ENCODE results near the gene GRK3.

The GRK3 gene

DNA sequence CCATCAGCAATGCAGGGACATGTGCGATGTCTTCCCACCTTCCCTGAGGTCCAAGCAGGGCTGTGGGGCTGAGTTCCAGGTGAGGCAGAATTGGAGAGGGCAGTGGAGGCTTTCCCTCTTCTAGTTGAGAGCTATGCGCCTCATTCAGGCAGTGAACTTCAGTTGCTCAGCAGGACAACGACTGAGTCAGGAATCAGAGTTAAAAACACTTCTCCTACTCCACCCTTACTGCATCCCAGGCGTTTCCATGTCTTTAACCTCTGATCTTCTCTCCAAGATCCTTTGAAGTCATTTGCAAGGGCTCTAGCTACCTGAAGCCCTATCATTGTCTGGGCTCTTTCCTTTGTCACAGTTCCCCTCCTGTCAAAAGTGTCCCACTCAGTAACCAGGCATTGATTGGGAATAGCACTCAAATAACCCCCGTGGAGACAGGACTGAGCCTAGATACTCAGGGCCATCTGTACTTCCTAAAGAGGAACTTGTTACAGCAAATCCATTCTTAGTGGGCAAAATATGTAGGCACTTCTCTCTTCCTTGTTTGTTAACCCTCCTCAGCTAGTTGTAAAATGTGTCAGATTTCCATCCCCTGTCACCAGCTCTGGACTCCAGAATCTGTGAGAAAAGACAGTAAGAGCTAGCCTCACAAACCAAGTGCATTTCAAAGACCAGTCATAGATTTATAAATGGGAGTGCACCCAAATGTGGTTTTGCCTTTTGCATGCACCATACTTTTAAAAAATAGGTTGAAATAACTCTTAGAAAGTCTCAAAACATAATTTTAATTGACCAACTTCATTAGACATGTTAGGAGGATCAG, 105.0 kb downstream of the GRK3 start:
- no peak for DNase-seq

DNA sequence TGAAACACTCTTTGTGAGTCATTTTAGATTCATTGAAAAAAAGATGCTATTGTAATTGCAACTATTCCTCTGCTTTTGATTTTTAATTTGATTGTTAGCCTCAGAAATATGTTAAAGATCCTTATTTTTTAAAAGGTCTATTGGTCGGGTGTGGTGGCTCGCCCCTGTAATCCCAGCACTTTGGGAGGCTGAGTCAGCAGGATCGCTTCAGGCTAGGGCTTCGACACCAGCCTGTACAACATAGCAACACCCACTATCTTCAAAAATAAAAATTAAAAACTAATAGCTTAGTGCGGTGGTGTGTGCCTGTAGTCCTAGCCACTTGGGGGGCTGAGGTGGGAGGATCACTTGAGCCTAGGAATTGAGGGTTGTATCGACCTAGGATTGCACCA, 105.6 kb downstream of the GRK3 start:
- no peak for DNase-seq

DNA sequence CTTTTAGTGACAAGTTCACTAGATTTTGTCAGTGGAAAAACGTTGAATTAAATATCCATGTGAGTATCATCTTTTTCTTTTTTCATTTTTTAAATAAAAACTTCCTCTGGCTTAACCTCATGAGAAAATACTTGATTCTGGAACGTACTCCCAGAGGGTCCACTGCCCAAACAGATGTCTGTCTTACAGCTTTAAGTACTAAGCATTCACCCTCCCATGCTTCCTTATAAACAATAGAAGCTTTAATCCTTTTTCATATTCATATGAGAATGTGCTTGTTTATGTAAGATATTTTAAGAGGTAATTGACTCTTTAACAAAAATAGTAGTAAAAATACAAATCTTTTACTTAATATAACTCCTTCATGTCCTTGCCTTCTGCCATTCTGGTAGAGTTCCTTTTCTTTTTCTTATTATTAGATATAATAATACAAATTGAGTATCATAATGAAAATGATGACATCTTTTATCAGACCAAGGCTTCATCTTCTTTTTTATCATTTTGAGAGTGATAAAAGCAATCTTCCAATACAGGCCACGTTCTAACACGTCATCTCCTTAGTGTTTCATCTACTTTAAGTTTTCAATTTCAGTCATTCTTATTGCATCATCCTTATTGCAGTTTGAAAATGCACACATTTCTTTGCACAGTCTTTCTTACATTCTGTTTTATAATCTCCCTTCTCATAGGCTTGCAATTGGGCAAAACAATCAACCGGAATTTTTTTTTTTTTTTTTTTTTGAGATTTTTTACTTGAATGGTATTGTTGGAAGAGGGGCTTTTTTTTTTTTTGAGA, 108.0 kb downstream of the GRK3 start:
- no peak for DNase-seq

DNA sequence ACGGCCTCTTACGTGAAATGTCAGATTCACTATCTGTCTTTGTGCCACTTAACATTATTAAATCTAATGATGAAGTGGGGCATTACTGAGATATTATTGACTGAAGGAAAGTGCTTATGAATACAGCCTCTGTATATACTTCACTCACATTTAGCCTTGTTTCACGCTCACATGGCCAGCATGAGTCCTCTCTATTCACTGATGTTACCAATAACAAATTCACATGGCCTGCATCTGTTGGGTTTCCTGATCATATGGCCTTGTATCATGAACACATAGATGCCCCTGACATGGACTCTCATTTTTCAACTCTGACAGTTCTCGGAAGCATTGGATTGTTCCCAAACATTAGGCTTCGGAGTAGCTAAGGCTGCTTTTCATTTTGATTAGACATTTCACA, 109.2 kb downstream of the GRK3 start:
- DNase-seq = no peak

DNA sequence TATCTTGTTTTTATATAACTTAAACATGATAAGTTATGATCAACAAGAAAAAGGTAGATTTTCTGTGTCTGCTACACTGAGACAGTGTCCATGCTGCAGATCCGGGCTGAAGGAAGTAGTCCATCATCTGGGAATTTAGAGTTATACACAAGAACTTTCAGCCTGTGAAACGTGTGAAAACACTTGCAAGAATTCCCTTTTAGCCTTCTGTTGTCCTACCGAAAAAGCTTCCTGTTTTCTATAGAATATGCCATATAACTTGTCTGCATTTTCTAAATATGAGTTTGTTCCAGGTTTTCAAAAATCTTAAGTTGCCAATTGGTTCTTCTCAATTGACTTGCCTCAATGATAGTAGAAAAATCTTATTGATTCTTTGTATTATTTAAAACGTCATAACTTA, 113.2 kb downstream of the GRK3 start:
- DNase-seq = no peak

DNA sequence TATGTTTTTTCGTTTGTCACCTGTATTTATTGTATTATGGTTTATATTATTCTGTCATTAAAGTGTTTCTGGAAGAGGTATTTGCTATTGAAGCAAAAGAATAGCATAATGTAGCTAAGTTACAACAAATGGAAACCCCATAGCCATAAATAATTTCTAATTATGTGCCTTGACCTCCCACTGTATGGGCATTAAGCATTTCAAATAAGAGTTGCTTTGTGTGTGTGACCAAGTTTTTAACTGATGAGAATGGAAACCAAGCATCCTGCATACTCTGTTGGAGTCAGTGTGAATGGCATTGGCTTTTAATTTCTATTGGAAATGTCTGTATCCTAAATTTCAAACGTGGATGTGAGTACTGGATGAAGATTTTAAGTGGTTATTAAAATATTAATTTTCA, 115.6 kb downstream of the GRK3 start:
- no peak for DNase-seq

DNA sequence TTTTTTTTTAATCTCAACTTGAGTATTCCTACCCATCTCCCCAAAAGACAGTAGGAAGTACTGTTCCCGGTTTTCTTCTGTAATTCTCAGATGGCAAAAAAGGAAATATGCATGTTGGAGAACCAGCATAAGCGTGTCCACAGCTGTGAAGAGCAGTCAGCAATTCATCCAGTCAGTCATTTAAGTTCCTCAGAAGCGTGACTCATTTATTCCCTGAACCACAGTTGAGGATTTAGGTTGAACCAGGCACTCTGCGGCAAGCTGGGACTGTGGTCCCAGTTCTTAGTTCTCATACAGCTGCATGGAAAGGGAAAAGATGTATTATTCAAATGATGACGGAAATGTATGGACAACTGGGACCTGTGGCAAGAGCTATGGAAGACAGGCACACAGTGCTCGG, 116.5 kb downstream of the GRK3 start:
- DNase-seq = no peak

DNA sequence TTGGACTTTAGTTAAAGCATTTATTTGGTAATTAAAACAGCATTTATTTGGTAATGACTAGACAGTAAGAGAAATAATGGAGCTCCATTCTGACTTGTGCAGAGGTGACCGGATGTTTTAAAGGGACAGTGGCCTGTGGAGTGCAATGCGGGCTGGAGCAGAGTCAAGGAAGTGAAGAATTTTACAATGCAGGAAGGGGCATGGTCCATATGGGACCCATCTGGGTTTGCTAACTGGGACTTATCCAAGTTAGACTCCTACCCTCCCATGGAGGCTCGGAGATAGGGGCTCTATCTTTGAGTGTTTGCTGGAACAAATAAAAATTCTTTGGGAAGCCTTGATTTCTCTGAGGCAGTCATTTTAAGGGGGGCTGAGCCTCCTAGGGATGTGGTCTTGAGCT, 117.6 kb downstream of the GRK3 start:
- no peak for DNase-seq

DNA sequence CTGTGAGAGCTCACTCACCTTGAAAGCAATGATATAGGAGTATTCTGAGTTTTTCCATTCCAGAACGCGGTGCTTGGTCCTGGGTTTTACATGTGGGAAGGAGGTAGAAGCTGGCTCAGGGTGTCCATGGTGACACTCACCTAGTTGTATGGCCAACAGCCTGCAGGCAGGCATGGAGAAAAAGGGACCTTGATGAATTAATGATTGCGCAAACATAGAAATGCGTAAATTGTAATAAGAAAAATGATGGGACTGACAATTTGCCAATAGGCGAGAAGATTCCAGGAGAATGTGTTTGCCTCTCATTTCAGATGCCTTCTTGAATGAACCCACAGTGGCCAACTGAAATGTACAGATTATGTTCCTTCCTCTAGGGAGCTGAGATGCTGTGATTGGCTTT, 124.2 kb downstream of the GRK3 start:
- no peak for DNase-seq

DNA sequence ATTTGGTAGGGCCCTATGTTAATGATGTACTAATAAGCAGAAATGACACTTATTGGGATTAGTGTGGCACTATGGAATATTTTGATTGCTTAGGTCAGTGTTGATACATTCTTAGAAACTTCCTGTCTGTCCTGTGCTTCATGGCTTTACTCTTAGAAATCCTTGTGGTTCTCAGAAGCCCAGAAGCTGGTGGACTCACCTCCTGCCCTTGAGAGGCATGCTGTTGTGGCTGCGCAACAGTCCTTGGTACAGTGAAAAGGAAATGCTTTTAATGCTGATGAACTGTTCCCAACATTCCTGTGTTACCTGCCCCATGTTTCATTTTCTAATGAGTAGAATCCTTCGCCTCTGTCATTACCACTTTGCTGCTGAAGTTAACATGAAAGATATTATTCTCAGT, 125.2 kb downstream of the GRK3 start:
- no peak for DNase-seq

DNA sequence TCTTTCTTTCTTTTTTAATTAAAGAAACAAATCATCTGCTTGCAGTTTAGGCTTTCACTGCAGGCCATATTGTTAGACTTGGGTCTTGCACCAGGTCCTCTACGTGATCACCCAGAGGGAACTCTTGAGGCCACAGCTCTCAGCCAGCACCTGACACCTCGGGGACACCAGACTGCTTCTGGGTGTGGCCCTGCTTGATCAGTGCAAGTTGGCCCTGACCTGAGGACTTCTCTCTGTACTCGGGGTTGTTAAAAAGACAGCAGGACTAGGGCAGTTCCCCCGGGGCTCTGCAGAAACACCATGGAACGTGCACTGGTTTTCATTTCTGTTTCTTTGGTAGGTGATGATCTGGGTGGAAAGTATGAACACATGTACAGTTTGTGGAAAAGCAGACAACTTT, 126.3 kb downstream of the GRK3 start:
- DNase-seq = no peak

DNA sequence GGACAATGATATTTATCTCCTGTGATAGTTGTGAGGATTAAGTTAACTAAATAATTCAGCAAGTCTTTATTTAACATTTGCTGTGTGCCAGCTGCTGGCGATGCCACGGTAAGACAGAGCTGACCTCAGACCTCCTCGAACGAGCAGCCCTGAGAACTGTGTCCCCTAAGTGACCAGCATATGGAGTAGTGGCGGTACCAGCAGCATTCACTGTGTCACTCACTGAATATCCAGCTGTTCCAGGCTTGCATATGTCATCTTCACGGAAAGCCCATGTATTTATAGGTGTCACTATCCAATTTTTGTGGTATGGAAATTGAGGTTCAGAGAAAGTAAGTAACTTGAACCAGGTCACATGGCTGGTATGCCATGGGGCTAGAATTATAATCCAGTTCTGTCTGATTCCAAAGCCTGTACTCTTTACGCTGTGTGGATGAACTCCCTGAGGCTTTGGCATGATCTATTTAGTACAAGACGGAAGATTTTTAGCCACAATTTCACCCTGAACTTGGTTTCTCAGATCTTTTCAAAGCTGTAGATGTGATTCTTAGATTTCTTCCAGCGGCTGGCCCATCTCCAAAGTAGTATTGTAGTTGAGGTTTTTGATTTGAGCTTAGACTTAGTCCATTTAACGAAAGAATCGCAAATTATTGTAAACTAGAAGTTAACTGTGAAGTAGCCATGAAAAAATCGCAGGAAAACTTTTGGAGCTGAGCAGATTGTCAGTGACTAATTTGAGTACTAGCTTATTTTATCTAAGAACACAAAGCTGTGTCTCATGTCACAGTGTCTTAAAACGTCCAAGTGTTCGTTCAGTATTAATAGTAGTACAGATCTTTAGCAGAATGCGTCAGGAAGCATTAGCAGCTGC, 128.2 kb downstream of the GRK3 start:
- DNase-seq = no peak

DNA sequence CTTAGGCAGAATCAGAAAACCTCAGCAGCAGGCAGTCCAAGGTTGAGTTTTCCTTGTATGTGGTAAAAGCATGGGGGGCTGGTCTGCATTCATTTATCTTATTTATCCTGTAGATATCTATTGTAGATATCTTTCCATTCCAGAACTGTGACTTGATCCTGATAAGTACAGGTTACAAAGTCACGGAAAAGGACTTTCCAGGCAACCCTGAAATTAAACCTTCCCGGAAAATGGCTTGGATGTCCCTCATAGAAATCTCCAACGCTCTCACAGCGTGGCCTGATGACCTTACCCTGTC, 128.7 kb downstream of the GRK3 start:
- DNase-seq = no peak

DNA sequence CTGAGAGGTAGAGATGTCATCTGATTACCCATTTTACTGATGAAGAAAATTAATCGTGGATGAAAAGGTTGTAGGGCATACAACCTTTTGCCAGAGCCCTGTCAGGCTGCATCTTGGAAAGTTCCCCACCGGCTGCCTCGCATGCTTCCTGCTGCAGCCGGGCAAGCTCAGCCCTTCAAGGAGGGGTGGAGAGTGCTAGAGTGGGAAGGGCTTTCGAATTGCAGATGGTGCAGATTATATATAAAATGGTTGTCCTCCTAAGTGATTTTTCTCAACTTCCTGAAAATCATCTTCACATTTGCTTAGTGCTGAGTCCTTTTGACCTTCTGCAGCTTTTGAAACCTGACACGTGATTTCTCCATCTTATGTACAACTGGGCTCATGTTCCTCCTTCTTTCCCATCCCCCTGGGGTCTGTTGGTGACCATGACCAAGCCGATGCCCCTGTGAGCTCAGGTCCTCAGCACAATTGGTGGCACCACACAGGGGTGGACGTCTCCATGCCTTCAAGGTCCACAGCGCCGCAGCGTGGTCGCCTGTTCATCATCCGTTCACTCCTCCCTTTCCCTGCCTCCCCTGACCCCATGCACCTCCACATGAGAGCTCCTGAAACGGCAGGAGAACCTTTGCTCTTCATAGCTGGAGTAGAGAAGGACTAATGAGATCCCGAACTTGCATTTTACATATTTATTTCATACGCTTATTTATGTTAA, 129.9 kb downstream of the GRK3 start:
- no peak for DNase-seq

DNA sequence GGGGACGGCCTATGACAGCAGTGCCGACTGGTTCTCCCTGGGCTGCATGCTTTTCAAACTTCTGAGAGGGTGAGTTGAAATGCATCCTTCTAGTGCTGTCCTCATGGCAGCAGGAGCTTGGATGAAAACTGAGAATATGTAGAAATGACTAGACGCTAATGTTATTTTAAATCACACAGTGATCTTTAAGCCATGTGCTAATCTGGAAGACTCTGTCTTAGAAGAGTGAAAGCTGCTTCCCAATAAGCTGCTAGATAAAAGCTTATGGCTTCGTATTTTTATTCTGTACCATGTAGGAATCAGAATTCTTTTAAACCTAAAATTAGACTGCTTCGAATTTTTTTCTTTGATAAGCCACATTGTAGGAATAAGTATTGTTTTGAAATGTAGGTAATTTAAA, 130.7 kb downstream of the GRK3 start:
- no peak for DNase-seq

DNA sequence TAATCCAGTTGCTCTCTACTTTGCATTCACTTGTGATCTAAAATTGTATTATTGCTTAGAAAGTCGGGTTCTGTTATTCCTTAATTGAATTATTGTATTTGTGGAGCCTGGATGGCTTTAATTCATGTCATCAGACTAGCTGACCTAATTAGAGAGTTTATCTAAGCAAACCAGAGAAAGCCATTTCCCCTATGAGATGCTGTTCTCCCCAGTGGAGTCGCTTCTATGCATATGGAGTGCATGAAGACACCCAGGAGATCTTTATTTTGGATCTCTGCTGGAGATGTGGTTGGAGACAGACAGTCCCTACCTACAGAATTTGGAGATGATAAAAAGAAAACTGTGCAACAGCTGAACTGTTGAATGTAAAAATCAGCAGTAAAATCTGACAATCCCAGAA, 132.3 kb downstream of the GRK3 start:
- DNase-seq = no peak

DNA sequence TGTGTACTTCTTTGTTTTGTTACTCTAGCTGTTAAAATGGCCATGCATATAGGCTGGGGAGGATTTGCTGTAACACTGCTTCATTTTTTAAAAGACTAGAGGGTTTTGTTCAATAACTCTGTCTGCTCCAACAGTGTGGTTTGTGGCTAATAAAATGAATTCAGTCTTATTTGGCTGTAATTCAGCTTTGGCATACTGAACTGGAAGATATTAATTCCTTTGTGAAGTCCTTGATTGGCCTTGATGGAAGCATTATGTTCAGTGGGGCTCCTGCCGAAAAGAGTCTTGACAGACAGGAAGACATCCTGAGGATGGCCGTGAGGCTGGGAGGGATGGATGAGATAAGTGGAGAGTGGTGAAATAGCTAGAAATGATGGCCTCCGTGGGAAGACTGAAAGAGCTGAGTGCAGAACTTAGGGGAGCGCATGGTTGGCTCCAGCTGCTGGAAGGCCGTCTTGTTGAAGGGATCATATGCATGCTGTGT, 132.7 kb downstream of the GRK3 start:
- DNase-seq = no peak

DNA sequence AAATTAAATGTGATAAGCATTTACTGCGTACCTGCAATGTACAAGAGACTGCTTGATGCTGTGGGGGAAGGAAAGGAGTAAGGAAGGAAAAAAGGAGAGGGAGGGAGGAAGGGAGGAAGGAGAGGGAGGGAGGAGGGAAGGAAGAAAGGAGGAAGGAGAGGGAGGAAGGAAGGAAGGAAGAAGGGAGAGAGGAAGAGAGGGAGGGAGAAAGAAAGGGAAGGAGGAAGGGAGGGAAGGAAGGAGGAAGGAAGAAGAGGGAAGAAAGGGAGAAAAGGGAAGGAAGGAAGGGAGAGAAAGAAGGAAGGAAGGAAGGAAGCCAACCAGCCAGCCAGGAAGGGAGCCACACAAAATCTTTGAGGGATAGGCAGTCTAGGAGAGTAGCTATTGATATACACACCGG, 133.5 kb downstream of the GRK3 start:
- no peak for DNase-seq

DNA sequence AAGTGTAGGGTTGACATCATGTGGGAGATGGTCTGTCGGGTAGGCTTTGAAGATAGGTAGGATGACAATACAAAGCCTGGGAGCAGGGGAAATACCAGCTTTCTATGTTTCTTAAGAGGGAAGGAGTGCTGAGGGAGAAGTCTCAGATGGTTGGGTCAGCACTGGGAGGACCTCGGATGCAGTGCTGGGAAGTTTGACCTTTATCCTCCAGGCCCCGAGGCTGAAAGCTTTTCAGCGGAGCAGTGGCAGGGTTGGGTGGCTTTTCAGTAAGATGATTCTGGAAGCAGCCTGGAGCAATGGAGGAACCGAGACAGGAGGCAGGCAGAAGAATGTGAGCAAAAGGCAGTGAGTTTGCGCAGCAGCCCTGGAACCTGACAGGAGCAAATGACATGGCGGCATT, 134.0 kb downstream of the GRK3 start:
- DNase-seq = no peak

DNA sequence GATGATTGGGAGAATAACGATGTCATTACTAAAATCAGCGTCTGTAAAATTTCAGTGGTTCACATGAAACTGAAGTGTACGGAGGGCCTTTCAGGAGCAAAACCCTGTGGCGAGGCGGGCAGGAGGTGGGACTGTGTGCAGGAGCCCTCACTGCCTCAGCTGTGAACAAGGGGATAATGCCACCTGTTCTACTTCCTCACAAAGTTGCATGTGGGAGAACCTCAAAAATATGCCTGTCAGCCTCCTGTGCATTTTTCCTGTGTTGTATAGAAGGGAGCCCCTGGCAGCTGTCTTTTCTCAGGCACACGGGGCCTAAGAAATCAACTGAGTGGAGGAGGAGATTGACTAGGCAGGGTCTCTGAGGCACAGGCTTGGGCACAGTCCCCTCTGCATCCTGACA, 134.5 kb downstream of the GRK3 start:
- DNase-seq = no peak

DNA sequence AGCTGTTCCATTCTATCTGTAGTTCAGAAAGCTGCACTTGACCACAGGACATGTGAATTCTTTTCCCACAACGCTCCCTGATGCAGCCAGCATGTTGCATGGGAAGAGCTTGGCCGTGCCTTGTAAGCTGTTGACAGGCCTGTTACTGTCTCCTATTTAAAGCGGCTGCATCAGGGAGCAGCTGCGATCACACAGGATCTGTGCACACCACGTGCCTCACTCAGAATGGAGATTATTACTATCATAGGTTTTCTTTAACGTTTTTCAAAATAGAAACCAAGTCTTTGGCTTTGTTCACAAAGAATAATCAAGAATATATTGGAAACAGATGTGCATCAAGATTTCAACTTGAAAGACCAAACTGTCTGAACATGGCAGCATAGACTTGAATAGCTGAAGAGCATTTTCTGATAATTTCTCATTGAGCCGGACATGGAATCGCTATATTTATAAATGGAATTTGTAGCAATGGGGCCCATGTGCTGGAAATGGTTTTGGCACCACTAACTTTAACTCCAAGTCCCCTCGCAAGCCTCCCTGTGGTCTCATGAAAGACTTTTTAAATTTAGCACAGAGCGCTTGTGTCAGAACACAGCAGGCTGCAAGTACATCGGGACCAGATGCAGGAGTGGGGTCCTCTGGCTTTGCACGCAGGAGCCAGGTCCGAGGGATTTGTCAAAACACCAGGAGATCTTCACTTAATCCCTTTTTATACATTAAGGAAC, 136.7 kb downstream of the GRK3 start:
- DNase-seq = no peak

DNA sequence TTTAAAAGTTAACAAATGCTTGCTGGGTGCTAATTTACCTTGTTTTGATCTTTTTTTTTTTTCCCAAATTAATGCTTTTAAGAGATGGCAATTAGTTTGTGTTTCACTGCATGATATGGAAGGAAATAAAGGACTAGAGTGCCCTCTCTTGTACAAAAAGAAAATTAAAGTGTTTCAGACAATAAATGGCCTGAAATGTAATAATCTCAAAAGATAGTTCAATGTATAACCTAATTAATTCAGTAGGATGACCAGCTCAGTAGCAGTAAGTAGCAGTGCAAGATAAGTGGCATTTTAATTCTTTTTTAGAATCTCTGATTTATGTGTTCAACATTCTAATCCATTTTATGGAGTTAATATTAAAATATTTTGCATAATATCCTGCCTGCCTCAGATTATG, 137.6 kb downstream of the GRK3 start:
- no peak for DNase-seq
